Smooth muscle cell (in vitro differentiated cells): ENCODE results near the gene TMPRSS5. TPM values are rescaled to one million over a fixed set of nuclear protein-coding genes. Genes with fewer than 3 reads are reported as not detected.
"Not testable (repeated sequence)": the region's sequence is repeated elsewhere in the genome, so short reads cannot be mapped to it uniquely, and the experiment has no call there.

Source experiments
- DNase-seq: peaks from one replicate; lab custom pipeline; 2025; ENCODE audit not compliant: unreplicated experiment; lab: John Stamatoyannopoulos, UW
- H2AFZ ChIP-seq: fragments of 200-600 bp; sonication (generic); 2 replicates; pipeline ENCODE4 v1.6.0; 2016; ENCODE audit warnings: antibody characterized with exemption, low read depth, mild to moderate bottlenecking
- H3F3A ChIP-seq: fragments of 200-600 bp; sonication (generic); 2 replicates; pipeline ENCODE4 v1.6.0; 2017; ENCODE audit warnings: antibody characterized with exemption, low read depth
- H3K27ac ChIP-seq: fragments of 200-600 bp; sonication (generic); 2 replicates; pipeline ENCODE4 v1.5.1; 2016; ENCODE audit warnings: low read depth, mild to moderate bottlenecking
- H3K27me3 ChIP-seq: fragments of 200-600 bp; sonication (generic); 2 replicates; pipeline ENCODE4 v1.6.1; 2016; ENCODE audit warnings: low read depth, mild to moderate bottlenecking
- H3K36me3 ChIP-seq: fragments of 200-600 bp; sonication (generic); 2 replicates; pipeline ENCODE4 v1.5.1; 2016; ENCODE audit warnings: low read depth
- H3K4me1 ChIP-seq: fragments of 200-600 bp; sonication (generic); 2 replicates; pipeline ENCODE4 v1.5.1; 2016; ENCODE audit warnings: low read depth
- H3K4me2 ChIP-seq: fragments of 200-600 bp; sonication (generic); 2 replicates; pipeline ENCODE4 v1.6.0; 2016; ENCODE audit warnings: mild to moderate bottlenecking
- H3K4me3 ChIP-seq: fragments of 200-600 bp; sonication (generic); 2 replicates; pipeline ENCODE4 v1.5.1; 2016; ENCODE audit warnings: mild to moderate bottlenecking
- H3K79me2 ChIP-seq: fragments of 200-600 bp; sonication (generic); 2 replicates; pipeline ENCODE4 v1.6.0; 2016; ENCODE audit warnings: low read depth, mild to moderate bottlenecking
- H3K9ac ChIP-seq: fragments of 200-600 bp; sonication (generic); 2 replicates; pipeline ENCODE4 v1.6.0; 2016; ENCODE audit warnings: low read depth
- H3K9me3 ChIP-seq: fragments of 200-600 bp; sonication (generic); replicated peaks from 2 replicates; pipeline ENCODE4 v1.5.1; 2016; ENCODE audit warnings: low read depth
- H4K20me1 ChIP-seq: fragments of 200-600 bp; sonication (generic); 2 replicates; pipeline ENCODE4 v1.6.0; 2016; ENCODE audit warnings: low read depth
- CTCF ChIP-seq: fragments of 200-600 bp; sonication (generic); IDR thresholded peaks from 2 replicates; pipeline ENCODE4 v1.5.1; 2017; ENCODE audit warnings: borderline replicate concordance, mild to moderate bottlenecking, antibody characterized with exemption; ENCODE audit not compliant: insufficient read depth, poor library complexity, severe bottlenecking
- WGBS: methylation state at CpG from one replicate; pipeline ENCODE4 v1.1.7; 2016; ENCODE audit warnings: low lambda C conversion rate; 5-methylcytosine and 5-hydroxymethylcytosine counted together
- polyA plus RNA-seq: library from polyadenylated mRNA; unstranded; fragments of >200 nt; fragmentation: Nextera tagmentation; extraction: Ambion mirVana; gene quantifications from 2 replicates; pipeline ENCODE4 v1.2.1, GENCODE V29; 2016
- total RNA-seq: library from RNA; depleted of rRNA; stranded (reverse); fragments of >200 nt; gene quantifications from 2 replicates; pipeline ENCODE4 v1.2.3, GENCODE V29; 2014

TMPRSS5 gene
- total and polyA plus RNA-seq, 2 experiments from 2014 or later = 0.43 TPM; not detected in 1

DNA sequence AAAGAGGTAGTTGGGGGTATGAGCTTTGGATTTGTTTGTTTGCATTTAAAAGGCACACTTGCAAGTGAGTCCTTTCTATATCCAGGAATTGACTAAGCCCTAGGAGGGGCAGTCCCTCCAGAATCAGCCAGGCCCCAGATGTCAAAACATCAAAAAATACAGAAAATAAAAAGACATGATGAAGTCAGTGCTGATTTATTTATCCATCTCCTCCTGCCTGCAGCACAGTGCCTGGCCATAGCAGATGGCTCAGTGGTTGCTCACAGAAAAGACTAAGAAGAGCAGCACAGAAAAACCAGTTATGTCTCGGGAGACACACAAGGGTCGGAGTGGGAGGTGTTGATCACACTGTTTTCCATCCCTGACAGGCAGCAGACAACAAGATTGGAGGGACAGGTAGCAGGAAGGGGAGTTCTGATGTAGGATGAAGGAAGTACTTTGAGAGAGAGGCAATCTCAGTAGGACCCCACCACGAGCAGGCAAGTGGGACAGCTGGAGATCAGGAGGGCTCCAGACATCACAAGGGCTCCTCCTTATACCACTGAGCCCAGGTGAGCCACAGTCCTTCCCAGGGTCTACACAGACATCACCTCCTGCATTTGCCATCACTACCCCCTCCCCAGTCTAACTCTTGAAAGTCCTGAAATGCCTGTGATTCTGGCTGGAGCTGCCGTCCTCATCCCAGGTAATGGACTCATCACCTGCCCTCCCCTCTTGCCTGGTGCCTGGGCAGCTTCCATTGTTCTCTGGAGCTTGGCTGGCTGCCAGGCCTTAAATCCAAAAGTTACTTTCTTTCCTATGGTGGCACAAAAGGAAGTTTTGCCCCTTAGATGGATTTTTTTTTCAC is 32.3 kb downstream of the TMPRSS5 start:
- H3K9ac ChIP-seq = no peak overlapping the region
- WGBS = 72% methylated on average over 4 of the region's 4 CpGs
- no peak overlapping the region for H3K27ac ChIP-seq
- no peaks in the 10 kb centered on the region for H3K9me3 ChIP-seq
- peaks cover 12% of the 10 kb centered on the region for H3F3A ChIP-seq
- H3K4me1 ChIP-seq = peaks cover 15% of the 10 kb centered on the region
- no peaks in the 10 kb centered on the region for H3K79me2 ChIP-seq
- TF ChIP-seq CTCF = no peak
- H2AFZ ChIP-seq = no peak overlapping the region
- no peak overlapping the region for H3K4me2 ChIP-seq
- no peak for DNase-seq
- H3K27me3 ChIP-seq = no peaks in the 10 kb centered on the region
- no peaks in the 10 kb centered on the region for H3K36me3 ChIP-seq
- H3K4me3 ChIP-seq = no peak overlapping the region
- peaks cover 3% of the 10 kb centered on the region for H4K20me1 ChIP-seq

GRCh38 chr11:113671914-113672313 is 34.2 kb downstream of the TMPRSS5 start:
- not testable (repeated sequence) for H3K4me2 ChIP-seq, H3K79me2 ChIP-seq, H4K20me1 ChIP-seq, H3K4me3 ChIP-seq, H3K27me3 ChIP-seq, H3K9me3 ChIP-seq, H3K27ac ChIP-seq, H3K36me3 ChIP-seq, H2AFZ ChIP-seq, DNase-seq, H3K9ac ChIP-seq
- Histone ChIP-seq H3K4me1 (peaks cover 15% of the 10 kb centered on the region), H3F3A (peaks cover 20% of the 10 kb centered on the region)
- 96% methylated on average over 3 of the region's 3 CpGs for WGBS

DNA sequence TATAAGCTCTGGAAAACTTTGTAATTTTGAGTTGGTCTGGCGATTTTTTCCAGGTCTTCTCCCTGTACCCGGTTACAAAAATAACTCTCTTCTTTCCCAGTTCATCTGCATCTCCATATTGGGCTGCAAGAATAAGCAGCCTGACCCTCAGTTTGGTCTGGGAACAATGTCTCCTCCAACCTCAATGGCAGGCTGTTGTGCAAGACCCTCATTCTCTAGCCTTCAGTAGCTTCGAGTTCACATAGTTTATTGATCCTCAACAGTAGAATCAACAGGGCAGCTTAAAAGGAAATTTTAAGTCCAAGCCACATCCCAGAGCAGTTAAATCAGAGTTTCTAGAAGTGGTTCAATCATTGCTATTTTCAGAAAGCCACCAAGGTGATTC is 35.3 kb downstream of the TMPRSS5 start:
- DNase-seq = no peak
- TF ChIP-seq CTCF = no peak
- no peak overlapping the region for H3K9ac ChIP-seq
- H3K79me2 ChIP-seq = no peaks in the 10 kb centered on the region
- H3K9me3 ChIP-seq = peaks cover 5% of the 10 kb centered on the region
- H3F3A ChIP-seq = peaks cover 13% of the 10 kb centered on the region
- H3K4me3 ChIP-seq = no peak overlapping the region
- H4K20me1 ChIP-seq = peaks cover 3% of the 10 kb centered on the region
- no peaks in the 10 kb centered on the region for H3K27me3 ChIP-seq
- H3K27ac ChIP-seq = no peak overlapping the region
- peaks cover 11% of the 10 kb centered on the region for H3K4me1 ChIP-seq
- no peak overlapping the region for H2AFZ ChIP-seq
- peaks cover 7% of the 10 kb centered on the region for H3K36me3 ChIP-seq
- 30% methylated on average over 3 of the region's 3 CpGs for WGBS
- peak overlapping the region; percentile 2 for H3K4me2 ChIP-seq

- Histone ChIP-seq H3K27ac (no peak overlapping the region), H3K4me3 (no peak overlapping the region), H3K4me2 (peak overlapping the region; percentile 2), H3K36me3 (peaks cover 7% of the 10 kb centered on the region), H3K9me3 (peaks cover 7% of the 10 kb centered on the region), H3K4me1 (peaks cover 5% of the 10 kb centered on the region), H3K9ac (no peak overlapping the region), H3K27me3 (no peaks in the 10 kb centered on the region), H3K79me2 (no peaks in the 10 kb centered on the region), H4K20me1 (no peaks in the 10 kb centered on the region), H3F3A (peaks cover 10% of the 10 kb centered on the region), H2AFZ (no peak overlapping the region)
- no peak for DNase-seq
- no peak for TF ChIP-seq CTCF
Observed at GRCh38 chr11:113670149-113670830, 35.8 kb downstream of the TMPRSS5 start.
